ENCODE measurements around the gene PVRIG. TPM values are rescaled to one million over a fixed set of nuclear protein-coding genes. Genes with fewer than 3 reads are reported as not detected.

The PVRIG gene
- total and polyA plus RNA-seq, 4 donors: 0.41 to 1.6 (median 0.67) TPM

- H3K36me3 ChIP-seq (ENCODE audit: control insufficient read depth in 4 of 4, insufficient read depth in 4 of 4, low read length in 4 of 4): no peaks in the 10 kb centered on the region
- no peak overlapping the region for H3K4me3 ChIP-seq
- ATAC-seq (ENCODE audit: insufficient read depth, low FRiP score) (no peak), DNase-seq (no peak)
- WGBS, 2 donors: 94 to 95% methylated on average over 10 of the region's 10 CpGs
- H3K9ac ChIP-seq (ENCODE audit: insufficient read depth in 1 of 2, low read length in 2 of 2): no peak overlapping the region
- H3K9me3 ChIP-seq (ENCODE audit: control insufficient read depth in 4 of 4, insufficient read depth in 3 of 4, low read length in 3 of 4): no peaks in the 10 kb centered on the region
- no peaks in the 10 kb centered on the region for H3K4me1 ChIP-seq (ENCODE audit: control insufficient read depth in 5 of 5, insufficient read depth in 5 of 5, low read length in 5 of 5)
- H3K27ac ChIP-seq (ENCODE audit: low read depth in 1 of 2, low read length in 1 of 2): no peak overlapping the region
- no peak for TF ChIP-seq CTCF (IDR thresholded peaks at IDR 0.05; ENCODE audit: control extremely low read depth, extremely low read depth)
- H3K27me3 ChIP-seq (ENCODE audit: control insufficient read depth in 3 of 3, insufficient read depth in 3 of 3, low read length in 2 of 3): no peaks in the 10 kb centered on the region
Observed at GRCh38 chr7:100198266-100198665, 21.5 kb upstream of the PVRIG start.

DNA sequence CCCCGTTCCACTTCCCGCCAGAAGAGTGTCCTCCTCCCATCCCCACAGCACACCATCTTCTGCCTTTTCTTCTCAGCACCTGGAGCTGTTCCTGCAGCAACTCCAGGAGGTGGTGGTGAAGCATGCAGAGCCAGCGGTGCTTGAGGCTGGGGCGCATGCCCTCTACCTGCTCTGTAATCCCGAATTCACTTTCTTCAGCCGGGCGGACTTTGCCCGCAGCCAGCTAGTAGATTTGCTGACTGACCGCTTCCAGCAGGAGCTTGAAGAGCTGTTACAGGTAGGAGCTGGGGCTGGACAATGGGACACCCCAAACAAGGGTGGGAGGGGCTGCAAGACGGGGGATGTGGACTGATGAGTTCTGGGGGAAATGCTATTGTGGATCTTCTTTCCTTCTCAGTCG is 19.1 kb upstream of the PVRIG start:
- Histone ChIP-seq H3K4me3 (no peak overlapping the region), H3K9me3 (ENCODE audit: control insufficient read depth in 4 of 4, insufficient read depth in 3 of 4, low read length in 3 of 4) (no peaks in the 10 kb centered on the region), H3K27ac (ENCODE audit: low read depth in 1 of 2, low read length in 1 of 2) (no peak overlapping the region), H3K27me3 (ENCODE audit: control insufficient read depth in 3 of 3, insufficient read depth in 3 of 3, low read length in 2 of 3) (no peaks in the 10 kb centered on the region), H3K36me3 (ENCODE audit: control insufficient read depth in 4 of 4, insufficient read depth in 4 of 4, low read length in 4 of 4) (no peaks in the 10 kb centered on the region), H3K9ac (ENCODE audit: insufficient read depth in 1 of 2, low read length in 2 of 2) (no peak overlapping the region), H3K4me1 (ENCODE audit: control insufficient read depth in 5 of 5, insufficient read depth in 5 of 5, low read length in 5 of 5) (no peaks in the 10 kb centered on the region)
- WGBS, 2 donors: 79 to 89% methylated on average over 11 of the region's 11 CpGs
- DNase-seq (no peak), ATAC-seq (ENCODE audit: insufficient read depth, low FRiP score) (no peak)
- TF ChIP-seq CTCF (IDR thresholded peaks at IDR 0.05; ENCODE audit: control extremely low read depth, extremely low read depth): no peak

- Histone ChIP-seq H3K9me3 (ENCODE audit: control insufficient read depth in 4 of 4, insufficient read depth in 3 of 4, low read length in 3 of 4) (no peaks in the 10 kb centered on the region), H3K4me1 (ENCODE audit: control insufficient read depth in 5 of 5, insufficient read depth in 5 of 5, low read length in 5 of 5) (peaks cover 0 to 4% (median 0%) of the 10 kb centered on the region in 5 donors), H3K36me3 (ENCODE audit: control insufficient read depth in 4 of 4, insufficient read depth in 4 of 4, low read length in 4 of 4) (no peaks in the 10 kb centered on the region), H3K27me3 (ENCODE audit: control insufficient read depth in 3 of 3, insufficient read depth in 3 of 3, low read length in 2 of 3) (no peaks in the 10 kb centered on the region), H3K4me3 (no peak overlapping the region), H3K27ac (ENCODE audit: low read depth in 1 of 2, low read length in 1 of 2) (no peak overlapping the region), H3K9ac (ENCODE audit: insufficient read depth in 1 of 2, low read length in 2 of 2) (no peak overlapping the region)
- ATAC-seq (ENCODE audit: insufficient read depth, low FRiP score) (no peak), DNase-seq (no peak)
- 86 to 87% methylated on average over 9 of the region's 9 CpGs for WGBS, 2 donors
- TF ChIP-seq CTCF (IDR thresholded peaks at IDR 0.05; ENCODE audit: control extremely low read depth, extremely low read depth): no peak
Observed at GRCh38 chr7:100204454-100204853, 15.3 kb upstream of the PVRIG start.

- no peak overlapping the region for H3K4me3 ChIP-seq
- H3K4me1 ChIP-seq (ENCODE audit: control insufficient read depth in 5 of 5, insufficient read depth in 5 of 5, low read length in 5 of 5): peaks cover 0 to 4% (median 0%) of the 10 kb centered on the region in 5 donors
- no peaks in the 10 kb centered on the region for H3K9me3 ChIP-seq (ENCODE audit: control insufficient read depth in 4 of 4, insufficient read depth in 3 of 4, low read length in 3 of 4)
- H3K36me3 ChIP-seq (ENCODE audit: control insufficient read depth in 4 of 4, insufficient read depth in 4 of 4, low read length in 4 of 4): no peaks in the 10 kb centered on the region
- 45 to 70% methylated on average over 6 of the region's 6 CpGs for WGBS, 2 donors
- DNase-seq (peak in 2 of 3 donors; percentile 21 to 22), ATAC-seq (ENCODE audit: insufficient read depth, low FRiP score) (no peak)
- no peak overlapping the region for H3K9ac ChIP-seq (ENCODE audit: insufficient read depth in 1 of 2, low read length in 2 of 2)
- H3K27me3 ChIP-seq (ENCODE audit: control insufficient read depth in 3 of 3, insufficient read depth in 3 of 3, low read length in 2 of 3): no peaks in the 10 kb centered on the region
- no peak for TF ChIP-seq CTCF (IDR thresholded peaks at IDR 0.05; ENCODE audit: control extremely low read depth, extremely low read depth)
- H3K27ac ChIP-seq (ENCODE audit: low read depth in 1 of 2, low read length in 1 of 2): no peak overlapping the region
Observed at GRCh38 chr7:100208911-100209408, 10.8 kb upstream of the PVRIG start.
